HG02642 (cell line): Measurements from ENCODE around the gene MYL5.
"Not testable (repeated sequence)": the region's sequence is repeated elsewhere in the genome, so short reads cannot be mapped to it uniquely, and the experiment has no call there.

Experiments used
- ATAC-seq: cut with Tn5 transposase; IDR thresholded peaks from one replicate; pipeline ENCODE4 v1.9.1; 2021; ENCODE audit warnings: mild to moderate bottlenecking; ENCODE audit not compliant: unreplicated experiment, poor library complexity

Gene MYL5

GRCh38 chr4:704198-704891, 30.0 kb downstream of the MYL5 start:
- ATAC-seq = no peak

GRCh38 chr4:704971-705277, 30.6 kb downstream of the MYL5 start:
- ATAC-seq = no peak

- ATAC-seq = peak; percentile 94
Measured at GRCh38 chr4:705278-706082, 31.1 kb downstream of the MYL5 start, which contains the start of gene PCGF3. Gene PCGF3 (plus strand): TSS chr4:705832. CDS start chr4:733681, 27,849 bp downstream.

GRCh38 chr4:706083-706633, 31.8 kb downstream of the MYL5 start:
- not testable (repeated sequence) for ATAC-seq

- no peak for ATAC-seq
Measured at GRCh38 chr4:706834-707598, 32.7 kb downstream of the MYL5 start.

GRCh38 chr4:707929-708630, 33.7 kb downstream of the MYL5 start:
- ATAC-seq = no peak

- no peak for ATAC-seq
Measured at GRCh38 chr4:708631-708933, 34.2 kb downstream of the MYL5 start.

- no peak for ATAC-seq
Measured at GRCh38 chr4:709348-709747, 35.0 kb downstream of the MYL5 start.

- ATAC-seq = no peak
Measured at GRCh38 chr4:710116-710515, 35.8 kb downstream of the MYL5 start.

GRCh38 chr4:710916-711315, 36.6 kb downstream of the MYL5 start:
- ATAC-seq = no peak

GRCh38 chr4:712093-712492, 37.8 kb downstream of the MYL5 start:
- ATAC-seq = no peak

GRCh38 chr4:712916-713632, 38.7 kb downstream of the MYL5 start:
- ATAC-seq = no peak

GRCh38 chr4:714087-714486, 39.7 kb downstream of the MYL5 start:
- ATAC-seq = no peak

- no peak for ATAC-seq
Measured at GRCh38 chr4:717601-718320, 43.4 kb downstream of the MYL5 start.

GRCh38 chr4:718460-718859, 44.1 kb downstream of the MYL5 start:
- no peak for ATAC-seq

- no peak for ATAC-seq
Measured at GRCh38 chr4:720111-720860, 45.9 kb downstream of the MYL5 start.

GRCh38 chr4:721261-722168, 47.2 kb downstream of the MYL5 start:
- ATAC-seq = no peak
